Spleen (tissue), 11 donors: Measurements from ENCODE around the gene BOD1L1. TPM values are rescaled to one million over a fixed set of nuclear protein-coding genes. Genes with fewer than 3 reads are reported as not detected.

Source experiments
- DNase-seq: peaks from one replicate; pipeline ENCODE4 v3.0.0-alpha.2; 2020
- H3K27ac ChIP-seq, 8 donors: fragments of 200-600 bp; sonication (generic) in 7 of 8; 1 replicate in 4 of 8; 2 replicates in 4 of 8; pipeline versions ENCODE4 v1.5.0 to v1.8.0; 2016 to 2021; ENCODE audit warnings: inconsistent platforms in 4 of 8, mild to moderate bottlenecking in 4 of 8, moderate library complexity in 1 of 8
- H3K27me3 ChIP-seq, 7 donors: fragments of 200-600 bp; sonication (generic) in 6 of 7; replicated peaks in 1 of 7; 1 replicate in 4 of 7; 2 replicates in 3 of 7; pipeline versions ENCODE4 v1.5.0 to v1.8.0; 2016 to 2021; ENCODE audit warnings: inconsistent platforms in 3 of 7, mild to moderate bottlenecking in 1 of 7
- H3K36me3 ChIP-seq, 6 donors: fragments of 200-600 bp; sonication (generic) in 5 of 6; 1 replicate in 4 of 6; 2 replicates in 2 of 6; pipeline versions ENCODE4 v1.5.0 to v1.8.0; 2016 to 2021; ENCODE audit warnings: inconsistent platforms in 2 of 6
- H3K4me1 ChIP-seq, 6 donors: fragments of 200-600 bp; sonication (generic) in 5 of 6; 1 replicate in 3 of 6; 2 replicates in 3 of 6; pipeline versions ENCODE4 v1.5.0 to v1.8.0; 2016 to 2021; ENCODE audit warnings: inconsistent platforms in 3 of 6
- H3K4me3 ChIP-seq, 8 donors: fragments of 200-600 bp; sonication (generic) in 7 of 8; 1 replicate in 4 of 8; 2 replicates in 4 of 8; pipeline versions ENCODE4 v1.5.0 to v1.8.0; 2016 to 2021; ENCODE audit warnings: inconsistent platforms in 4 of 8, mild to moderate bottlenecking in 4 of 8, moderate library complexity in 2 of 8
- H3K9me3 ChIP-seq, 8 donors: fragments of 200-600 bp; sonication (generic) in 7 of 8; 1 replicate in 4 of 8; 2 replicates in 4 of 8; pipeline versions ENCODE4 v1.5.0 to v1.8.0; 2016 to 2021; ENCODE audit warnings: inconsistent platforms in 4 of 8
- POLR2A ChIP-seq, 3 donors: fragments of 450-650 bp; IDR thresholded peaks; one replicate each; pipeline ENCODE4 v1.5.1; 2017; ENCODE audit warnings: antibody characterized with exemption in 3 of 3, mild to moderate bottlenecking in 1 of 3
- POLR2AphosphoS5 ChIP-seq, 3 donors: sonication (generic); formaldehyde crosslinking; IDR thresholded peaks; one replicate each; pipeline ENCODE4 v1.5.1; 2017; ENCODE audit warnings: antibody characterized with exemption in 3 of 3
- WGBS, 5 donors: extraction: QIAGEN DNeasy Blood & Tissue Kit in 3 of 5; methylation state at CpG; one replicate each; pipeline versions ENCODE4 v1.1.5 to v1.1.7; 2013 to 2018; 5-methylcytosine and 5-hydroxymethylcytosine counted together
- intact Hi-C: fragments of 100-400 bp; cut with DNase I; formaldehyde crosslinking; loops from one replicate; pipeline ENCODE4 v1.15.0; 2023; ENCODE audit warnings: low total_unique reads
- polyA plus RNA-seq, 3 donors: library from polyadenylated mRNA; stranded (reverse); fragments of 200-250 nt; gene quantifications; one replicate each; pipeline ENCODE4 v1.2.1, GENCODE V29; 2013
- total RNA-seq, 7 donors: library from RNA; depleted of rRNA in 3 of 7; stranded (reverse); fragments of >200 nt in 3 of 7; fragmentation: NEBNext Ultra II Directional in 4 of 7; extraction: Animal tissue kit (Norgen Biotek cat#: 25700) in 4 of 7; gene quantifications; one replicate each; pipeline versions ENCODE4 v1.1.0 to v1.2.1, GENCODE V29; 2016 to 2021
- TF ChIP-seq, protein P1 (sequence below), 11 experiments: fragments of 200-600 bp in 7 of 11; fragments of 450-650 bp in 4 of 11; sonication (generic) in 4 of 11; IDR thresholded peaks in 8 of 11; conservative IDR thresholded peaks in 3 of 11; 1 replicate in 7 of 11; 2 replicates in 4 of 11; pipeline versions ENCODE4 v1.4.0 to v1.8.0; 2016 to 2021; ENCODE audit warnings: antibody characterized with exemption in 11 of 11, inconsistent platforms in 4 of 11, mild to moderate bottlenecking in 1 of 11
- donor health status: healthy with polysubstance abuse.
- donor health status: DM: no; HTN: no; CAD: no; lungs with moderate emphysema.
- donor health status: DM: no; HTN: no; CAD: no.
- donor health status: Bipolar disorder and iron deficiency.
- donor health status: healthy.
- donor health status: DM: no; HTN: no; CAD: no.
- donor health status: DM: yes; HTN: yes; CAD: no.

The BOD1L1 gene
- total and polyA plus RNA-seq, 10 donors: 16.2 to 83.3 (median 69.4) TPM

DNA sequence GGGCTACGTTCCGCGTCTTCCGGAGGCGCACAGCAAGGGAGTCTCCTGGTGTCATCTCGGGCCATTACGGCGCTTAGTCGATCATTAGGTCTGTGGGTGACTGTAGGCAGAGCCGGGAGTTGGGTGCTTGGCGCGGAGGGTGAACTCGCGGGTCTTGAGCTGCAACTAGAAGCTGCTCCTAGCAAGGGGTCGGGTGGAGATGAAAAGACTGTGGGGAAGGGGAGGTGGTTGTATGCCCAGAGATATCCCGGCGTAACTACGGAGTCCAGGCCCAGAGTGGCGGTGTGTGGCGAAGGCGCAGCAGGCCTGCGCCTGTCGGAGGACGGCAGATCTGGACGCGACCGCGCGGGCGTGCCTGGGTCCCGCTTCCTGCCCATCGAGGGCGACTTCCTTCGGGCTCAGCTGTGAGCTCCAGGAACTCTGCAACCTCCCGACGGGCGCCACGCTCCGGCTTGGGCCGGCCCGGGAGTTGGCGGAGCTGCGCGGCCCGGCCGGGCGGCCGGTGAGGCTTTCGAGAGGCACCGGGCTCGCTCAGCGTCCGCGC is 80.5 kb downstream of the BOD1L1 start:
- peaks cover 0 to 13% (median under 1%) of the 10 kb centered on the region in 8 donors for H3K9me3 ChIP-seq
- no peaks in the 10 kb centered on the region for H3K36me3 ChIP-seq
- TF ChIP-seq, protein P1, sequence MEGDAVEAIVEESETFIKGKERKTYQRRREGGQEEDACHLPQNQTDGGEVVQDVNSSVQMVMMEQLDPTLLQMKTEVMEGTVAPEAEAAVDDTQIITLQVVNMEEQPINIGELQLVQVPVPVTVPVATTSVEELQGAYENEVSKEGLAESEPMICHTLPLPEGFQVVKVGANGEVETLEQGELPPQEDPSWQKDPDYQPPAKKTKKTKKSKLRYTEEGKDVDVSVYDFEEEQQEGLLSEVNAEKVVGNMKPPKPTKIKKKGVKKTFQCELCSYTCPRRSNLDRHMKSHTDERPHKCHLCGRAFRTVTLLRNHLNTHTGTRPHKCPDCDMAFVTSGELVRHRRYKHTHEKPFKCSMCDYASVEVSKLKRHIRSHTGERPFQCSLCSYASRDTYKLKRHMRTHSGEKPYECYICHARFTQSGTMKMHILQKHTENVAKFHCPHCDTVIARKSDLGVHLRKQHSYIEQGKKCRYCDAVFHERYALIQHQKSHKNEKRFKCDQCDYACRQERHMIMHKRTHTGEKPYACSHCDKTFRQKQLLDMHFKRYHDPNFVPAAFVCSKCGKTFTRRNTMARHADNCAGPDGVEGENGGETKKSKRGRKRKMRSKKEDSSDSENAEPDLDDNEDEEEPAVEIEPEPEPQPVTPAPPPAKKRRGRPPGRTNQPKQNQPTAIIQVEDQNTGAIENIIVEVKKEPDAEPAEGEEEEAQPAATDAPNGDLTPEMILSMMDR (IDR thresholded peaks at IDR 0.05 in 8 of 11, conservative IDR thresholded peaks at IDR 0.05 in 3 of 11): no peak
- TF ChIP-seq POLR2AphosphoS5 (IDR thresholded peaks at IDR 0.05) (peak in 2 of 3 donors; percentile 43 to 47), POLR2A (IDR thresholded peaks at IDR 0.05) (no peak)
- peak; percentile 83 for DNase-seq
- peaks cover 14 to 98% (median 81%) of the 10 kb centered on the region in 7 donors for H3K27me3 ChIP-seq
- intact Hi-C loops: loop anchor here (5.0 kb wide), 2 partner anchors 695 to 820 kb away; no protein-coding TSS in a partner anchor
- WGBS, 5 donors: 2 to 9% (median 4%) methylated on average over 24 to 54 of the region's 54 CpGs
- H3K4me3 ChIP-seq: peak overlapping the region; percentile 35 to 76 (median 51)
- peaks cover 32 to 76% (median 59%) of the 10 kb centered on the region in 6 donors for H3K4me1 ChIP-seq
- H3K27ac ChIP-seq: peak overlapping the region in 5 of 8 donors; percentile 1 to 45 (median 14)

DNA sequence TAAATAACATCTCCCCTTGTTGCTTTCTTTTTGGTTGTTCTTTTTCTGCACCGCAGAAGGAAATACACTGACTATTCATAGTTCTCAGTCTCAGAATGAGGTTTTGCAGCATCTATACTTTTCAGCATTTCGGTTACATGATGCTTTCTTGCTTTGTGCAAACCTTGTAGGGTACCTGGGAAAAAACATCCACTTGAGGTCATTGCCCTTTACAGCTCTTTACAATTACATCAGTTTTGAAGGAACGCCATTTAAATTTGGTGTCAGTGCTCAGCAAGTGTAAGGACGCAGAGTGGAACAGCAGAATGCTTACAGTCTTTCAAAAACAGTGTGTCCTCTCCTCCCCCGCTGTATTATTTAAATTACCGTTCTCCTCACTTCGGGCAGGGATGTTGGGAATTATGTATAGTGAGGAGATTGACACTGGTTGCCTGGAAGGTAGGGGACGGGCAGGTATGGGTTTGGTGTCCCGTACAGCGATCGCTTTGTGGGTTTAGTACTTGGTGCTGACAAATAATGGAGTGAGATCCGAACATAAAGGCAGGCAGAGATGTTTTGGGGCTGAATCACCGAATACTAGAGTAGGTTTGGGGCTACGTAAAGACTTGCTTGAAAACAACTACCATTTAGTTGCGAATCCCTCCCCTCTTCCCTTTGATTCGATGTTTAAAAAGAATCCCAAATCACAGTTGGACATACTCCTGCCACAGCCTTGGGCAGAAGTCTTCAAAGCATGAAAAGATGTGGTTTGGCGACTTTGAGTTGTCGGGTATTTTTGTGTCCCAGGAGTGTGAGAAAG is 81.2 kb downstream of the BOD1L1 start:
- no peak for TF ChIP-seq POLR2A (IDR thresholded peaks at IDR 0.05)
- TF ChIP-seq, protein P1 (IDR thresholded peaks at IDR 0.05 in 8 of 11, conservative IDR thresholded peaks at IDR 0.05 in 3 of 11): no peak
- no peak for TF ChIP-seq POLR2AphosphoS5 (IDR thresholded peaks at IDR 0.05)
- Histone ChIP-seq H3K9me3 (peaks cover 0 to 13% (median 0%) of the 10 kb centered on the region in 8 donors), H3K27ac (peak overlapping the region in 2 of 8 donors; percentile 13 to 45), H3K4me3 (peak overlapping the region in 5 of 8 donors; percentile 42 to 76 (median 52)), H3K36me3 (no peaks in the 10 kb centered on the region), H3K27me3 (peaks cover 18 to 100% (median 88%) of the 10 kb centered on the region in 7 donors), H3K4me1 (peaks cover 36 to 83% (median 66%) of the 10 kb centered on the region in 6 donors)
- DNase-seq: no peak
- intact Hi-C loops: loop anchor here (5.0 kb wide), 2 partner anchors 694 to 819 kb away; no protein-coding TSS in a partner anchor
- 18 to 21% (median 19%) methylated on average over 18 of the region's 18 CpGs for WGBS, 5 donors

DNA sequence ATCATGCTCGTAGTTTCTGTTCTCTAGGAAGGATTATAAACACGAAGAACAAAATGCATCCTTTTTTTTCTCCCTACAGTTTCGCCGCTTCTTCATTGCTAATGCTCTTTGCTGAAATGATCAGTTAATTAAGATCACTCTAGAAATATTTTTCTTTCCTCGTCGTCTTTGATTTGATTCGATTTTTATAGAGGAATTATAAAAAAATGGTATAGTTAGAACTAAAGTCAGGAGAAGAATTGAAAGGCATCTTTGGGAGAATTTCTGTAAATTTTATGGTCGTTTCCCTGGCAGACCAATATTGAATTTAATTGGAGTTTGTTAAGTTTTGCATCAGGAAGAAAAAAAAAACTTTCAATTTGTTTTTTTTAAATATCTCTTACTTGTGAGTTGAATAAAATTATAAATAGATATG is 82.1 kb downstream of the BOD1L1 start:
- H3K4me1 ChIP-seq: peaks cover 36 to 92% (median 72%) of the 10 kb centered on the region in 6 donors
- intact Hi-C loops: loop anchor here (5.0 kb wide), 2 partner anchors 693 to 818 kb away; no protein-coding TSS in a partner anchor
- TF ChIP-seq, protein P1 (IDR thresholded peaks at IDR 0.05 in 8 of 11, conservative IDR thresholded peaks at IDR 0.05 in 3 of 11): no peak
- TF ChIP-seq POLR2AphosphoS5 (IDR thresholded peaks at IDR 0.05): no peak
- no peak for TF ChIP-seq POLR2A (IDR thresholded peaks at IDR 0.05)

More for the DNA sequence above, 82.1 kb downstream of the BOD1L1 start:
- DNase-seq: no peak
- Histone ChIP-seq H3K4me3 (peak overlapping the region; percentile 41 to 73 (median 52)), H3K27ac (peak overlapping the region in 4 of 8 donors; percentile 74 to 80 (median 79)), H3K9me3 (peaks cover 0 to 9% (median 0%) of the 10 kb centered on the region in 8 donors), H3K27me3 (peaks cover 22 to 100% (median 98%) of the 10 kb centered on the region in 7 donors), H3K36me3 (no peaks in the 10 kb centered on the region)
- WGBS, 5 donors: 11 to 15% (median 14%) methylated on average over 8 of the region's 8 CpGs
